Activated CD4-positive, alpha-beta T cell treated with anti-CD3 and anti-CD28 coated beads for 4 hours (primary cell): ENCODE results near the gene CACNA1C.

Experiments used
- DNase-seq, 2 donors: peaks; one replicate each; pipeline ENCODE4 v3.0.0-alpha.2; 2020

CACNA1C gene

DNA sequence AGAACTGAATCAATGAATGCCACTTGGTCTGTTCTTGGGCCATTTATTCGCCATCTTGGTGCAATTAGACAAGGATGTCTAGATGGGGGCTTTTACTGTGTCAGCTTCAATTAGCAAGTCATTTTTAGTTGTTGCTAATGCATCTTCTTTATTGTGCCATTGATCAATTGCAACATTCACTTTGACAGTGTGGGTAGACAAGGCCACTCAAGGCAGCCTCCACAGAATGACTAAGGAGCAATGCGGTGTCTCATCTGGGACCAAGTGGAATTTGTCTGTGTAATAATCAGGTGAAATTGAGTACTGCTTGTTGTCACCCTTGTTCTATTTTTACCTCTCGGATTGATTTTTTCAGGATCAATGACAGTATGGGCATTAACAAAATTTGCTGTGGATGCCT lies 275.9 kb downstream of the CACNA1C start:
- no peak for DNase-seq

DNA sequence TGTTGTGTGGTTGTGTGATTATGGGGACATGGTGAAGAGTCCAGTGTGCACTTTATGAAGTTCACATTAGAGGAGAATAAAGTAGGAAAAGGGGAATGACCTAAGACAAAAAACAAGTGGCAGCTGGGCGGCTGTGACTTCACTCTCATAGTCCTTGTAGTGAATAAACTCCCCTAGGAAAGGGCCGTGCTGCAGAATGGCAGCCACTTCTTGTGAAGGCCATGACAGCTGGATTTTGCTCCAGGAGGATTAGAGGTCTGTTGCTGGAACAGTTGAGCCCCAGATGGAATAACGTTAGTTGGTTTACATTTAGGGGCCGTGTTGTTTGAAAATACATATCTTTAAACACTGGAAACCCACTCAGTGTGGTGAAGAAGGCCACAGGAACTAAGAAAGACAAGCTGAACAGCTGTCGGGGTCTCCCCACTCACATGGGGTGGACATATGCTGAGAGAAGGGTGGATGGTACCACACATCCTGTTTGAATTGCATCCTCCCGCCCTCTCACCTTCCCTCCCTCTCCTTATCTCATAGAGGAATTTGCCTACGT lies 276.9 kb downstream of the CACNA1C start:
- DNase-seq: no peak

DNA sequence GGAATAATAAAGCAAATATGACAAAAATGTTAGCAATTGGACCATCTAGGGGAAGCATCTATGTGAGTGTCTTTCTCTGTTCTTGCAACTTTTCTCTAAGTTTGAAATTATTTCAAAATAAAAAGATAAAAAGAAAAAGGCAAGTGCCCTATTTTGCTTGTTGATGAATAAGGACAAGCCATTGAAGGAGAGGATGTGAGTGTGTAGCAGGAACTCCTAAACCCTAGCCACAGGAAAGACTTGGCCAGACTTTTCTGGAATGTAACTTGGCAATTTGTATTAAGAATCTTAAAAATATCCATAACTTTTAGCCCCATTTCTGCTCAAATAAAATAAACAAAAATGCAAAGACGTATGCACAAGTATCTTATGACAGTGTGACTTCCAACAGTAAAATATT lies 279.4 kb downstream of the CACNA1C start:
- no peak for DNase-seq

DNA sequence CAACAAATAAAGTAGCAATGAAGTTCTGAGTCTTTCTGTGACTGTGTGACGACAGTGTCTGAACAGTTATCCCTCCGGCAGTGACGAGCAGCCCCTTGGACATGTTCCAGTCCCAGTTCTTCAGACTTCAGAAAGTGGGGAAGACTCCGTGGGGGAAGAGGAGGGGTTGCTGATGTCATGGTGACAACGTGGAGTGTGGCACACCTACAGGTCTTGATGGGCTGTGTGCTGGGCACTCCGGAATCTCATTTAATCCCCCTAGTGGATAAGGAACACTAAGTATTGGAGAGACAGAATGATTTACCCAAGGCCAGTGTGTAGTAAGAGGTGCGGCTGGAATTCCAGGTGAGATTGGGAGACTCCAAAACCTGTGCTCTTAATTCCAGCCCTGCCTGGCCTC lies 280.2 kb downstream of the CACNA1C start:
- DNase-seq: no peak

DNA sequence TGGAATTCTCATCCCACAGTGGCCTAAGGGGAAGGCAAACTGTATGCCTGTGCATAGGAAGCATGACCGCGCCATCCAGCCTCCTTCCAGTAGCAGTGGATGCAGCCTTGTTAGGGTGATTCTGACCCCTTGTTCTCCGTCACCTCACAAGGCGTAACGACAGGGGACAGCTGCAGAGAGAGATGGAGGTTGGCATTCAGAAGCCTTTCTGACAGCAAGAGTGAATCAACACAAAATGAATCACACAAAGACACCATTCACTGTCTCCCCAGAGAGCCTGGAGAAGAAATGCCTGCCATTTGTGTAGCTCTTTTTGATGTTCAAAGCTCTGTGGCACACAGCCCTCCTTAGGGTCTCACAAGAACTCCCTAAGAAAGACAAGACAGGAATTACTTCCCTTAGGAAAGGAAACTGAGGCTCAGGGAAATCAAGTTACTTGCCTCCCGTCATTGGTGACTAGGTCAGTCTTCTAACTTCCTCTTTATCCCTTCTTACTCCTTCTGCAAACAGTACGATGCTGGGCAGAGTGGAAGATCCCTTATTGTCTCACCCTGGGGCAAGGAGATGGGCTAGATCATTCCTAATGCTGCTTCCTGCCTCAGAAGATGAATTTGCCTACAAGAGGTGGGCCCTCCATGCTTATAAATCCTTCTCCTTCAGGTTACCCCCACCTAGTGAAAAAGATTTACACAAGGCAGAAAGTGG lies 280.9 kb downstream of the CACNA1C start:
- no peak for DNase-seq

DNA sequence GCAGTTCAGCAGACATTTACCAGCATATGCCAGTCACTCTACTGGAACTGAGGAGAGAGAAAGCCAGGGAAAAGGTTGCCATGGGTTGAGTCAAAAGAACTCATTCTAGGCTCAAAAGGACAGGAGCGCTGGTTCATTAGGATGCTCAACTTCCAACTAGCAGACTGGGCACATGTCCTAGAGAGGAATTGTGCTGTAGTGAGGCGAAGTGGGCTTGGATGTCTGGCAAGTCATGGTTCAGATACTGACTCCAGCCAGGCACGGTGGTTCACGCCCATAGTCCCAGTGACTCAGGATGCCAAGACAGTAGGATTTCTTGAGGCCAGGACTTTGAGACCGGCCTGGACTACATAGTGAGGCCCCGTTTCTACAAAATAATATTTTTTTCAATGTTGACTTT lies 281.5 kb downstream of the CACNA1C start:
- no peak for DNase-seq

DNA sequence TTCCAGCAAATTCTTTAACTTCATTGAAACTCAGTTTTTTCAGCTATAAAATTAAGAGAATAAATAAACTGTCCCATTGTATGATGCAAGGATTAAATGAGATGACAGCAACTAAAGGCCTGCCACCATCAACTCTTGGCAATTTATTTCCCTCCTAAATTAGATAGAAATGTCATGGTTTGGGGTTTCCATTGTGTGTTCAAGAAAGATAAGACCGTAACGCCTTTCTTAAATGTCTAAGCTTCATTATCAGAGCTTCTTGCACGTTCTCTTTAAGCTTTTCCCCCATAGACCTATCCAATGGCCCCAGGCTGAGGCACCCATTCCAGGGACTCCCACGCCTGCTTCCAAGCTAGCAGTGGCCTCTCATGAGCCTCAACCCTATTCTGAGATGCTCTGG lies 281.9 kb downstream of the CACNA1C start:
- no peak for DNase-seq

DNA sequence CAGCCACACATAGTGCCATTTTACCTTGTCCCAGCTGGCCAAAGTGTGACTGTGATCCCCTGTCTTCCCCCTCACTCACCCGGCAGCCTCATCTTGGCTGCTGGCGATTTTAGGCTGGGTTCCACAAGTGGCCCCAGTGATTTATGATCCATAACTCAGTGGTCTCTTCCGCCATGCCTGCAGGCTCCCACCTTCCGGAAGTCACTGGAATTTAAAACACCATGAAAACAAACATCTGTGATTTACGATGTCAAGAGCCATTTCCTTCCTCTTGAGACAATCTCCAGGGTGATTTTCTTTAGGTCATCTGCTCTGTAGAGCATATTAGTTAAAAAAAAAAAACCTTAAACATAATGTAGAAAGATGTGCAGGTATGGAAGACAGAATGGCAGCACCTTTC lies 282.3 kb downstream of the CACNA1C start:
- no peak for DNase-seq

DNA sequence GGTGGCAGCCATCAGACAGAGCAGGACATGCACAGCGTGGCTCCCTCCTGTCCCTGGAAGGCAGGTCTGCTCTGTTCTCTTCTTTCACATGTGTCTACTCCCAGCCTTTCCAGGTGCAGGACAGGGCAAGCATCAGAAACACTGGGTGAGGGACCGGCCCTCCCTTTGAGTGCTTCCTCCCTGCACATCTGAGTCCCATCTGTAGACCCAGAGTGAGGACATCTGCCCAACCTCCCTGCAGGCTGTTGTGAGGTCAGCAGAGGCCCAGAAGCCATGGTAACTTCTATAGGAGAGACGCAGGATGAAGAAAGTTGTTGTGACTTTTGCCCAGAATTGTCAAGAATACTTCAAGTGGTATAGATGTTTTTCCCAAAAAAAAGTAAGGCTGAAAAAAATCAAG lies 282.7 kb downstream of the CACNA1C start:
- no peak for DNase-seq

DNA sequence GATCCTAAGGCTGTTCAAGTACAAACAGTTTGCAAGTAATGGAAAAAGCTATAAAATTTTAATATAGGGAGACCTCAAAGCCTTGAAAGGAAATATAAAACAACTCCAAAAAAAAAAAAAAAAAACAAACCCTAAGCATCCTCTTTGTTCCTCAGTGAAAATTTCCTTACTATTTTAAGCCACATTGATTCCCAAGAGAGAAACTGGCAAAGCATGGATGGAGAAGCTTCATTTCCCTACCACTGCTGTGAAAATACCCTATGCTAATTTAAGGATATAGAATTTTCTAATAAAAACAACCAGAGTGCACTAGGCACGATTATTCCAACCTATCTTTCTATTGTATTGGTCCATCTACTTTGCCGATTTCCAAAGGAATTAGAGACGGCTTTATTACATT lies 283.1 kb downstream of the CACNA1C start:
- no peak for DNase-seq

DNA sequence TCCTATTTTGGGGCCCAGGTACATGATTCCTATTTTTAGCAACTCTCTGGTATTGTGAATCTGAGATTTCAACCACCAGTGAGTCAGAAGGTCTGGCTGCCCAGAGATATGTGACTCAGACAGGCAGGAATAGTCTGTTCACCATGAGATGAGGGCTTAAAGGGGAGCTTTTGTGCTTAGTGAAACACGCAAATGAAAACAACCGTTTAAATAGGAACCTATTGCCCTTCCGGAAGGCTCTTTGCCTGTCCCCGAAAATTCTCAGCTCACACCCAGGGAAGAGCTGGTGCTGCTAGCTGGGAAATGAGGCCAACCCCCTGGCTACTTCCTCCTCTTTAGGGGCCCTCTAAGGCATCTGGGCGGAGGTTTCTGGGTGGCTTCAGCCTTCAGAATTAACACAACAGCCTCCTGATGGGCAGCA lies 283.6 kb downstream of the CACNA1C start:
- no peak for DNase-seq

DNA sequence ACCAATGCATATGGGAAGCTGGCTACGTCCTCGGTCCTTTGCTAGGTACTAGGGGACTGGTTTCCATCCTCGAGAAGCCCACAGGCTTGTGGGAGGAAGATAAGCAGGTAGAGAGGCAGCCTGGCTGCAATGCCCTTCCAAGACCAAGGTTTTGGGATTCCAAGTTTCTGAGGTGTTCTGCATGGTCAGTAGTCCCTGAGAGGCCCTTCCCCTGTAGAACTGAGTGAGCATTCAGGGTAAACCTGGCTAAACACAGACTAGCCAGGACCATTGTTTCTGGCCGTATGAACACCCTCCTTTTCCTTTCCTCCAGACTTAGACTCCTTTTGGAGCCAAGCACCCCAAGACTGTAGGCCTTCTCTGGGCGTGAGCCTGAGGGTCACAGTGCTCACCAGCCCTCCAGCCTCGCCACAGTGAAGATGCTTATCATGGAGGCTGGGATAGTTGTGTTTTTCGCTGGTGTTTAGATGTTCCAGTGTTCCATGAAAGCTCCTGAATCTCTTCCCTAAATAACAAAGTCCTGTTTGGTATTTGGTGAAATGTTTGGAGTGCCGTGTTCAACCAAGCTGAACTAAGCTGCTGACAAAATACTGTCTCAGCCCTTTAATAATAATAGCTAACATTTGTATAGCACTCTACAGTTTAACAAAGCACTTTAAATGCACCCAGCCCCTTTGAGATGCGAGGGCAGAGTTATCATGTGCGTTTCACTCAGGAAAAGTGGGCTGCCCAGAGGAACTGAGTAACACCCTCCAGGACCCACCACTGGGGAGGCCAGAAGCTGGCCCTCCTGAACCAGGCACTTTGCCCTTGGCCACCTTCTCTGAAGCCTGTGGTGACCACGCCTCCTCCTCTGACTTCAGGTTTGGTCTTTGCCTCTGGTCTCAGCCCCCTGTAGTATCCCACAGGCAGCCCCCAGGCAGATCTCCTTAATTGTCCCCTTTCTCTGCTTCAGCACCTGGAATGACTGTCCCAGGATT lies 284.5 kb downstream of the CACNA1C start:
- DNase-seq: no peak

DNA sequence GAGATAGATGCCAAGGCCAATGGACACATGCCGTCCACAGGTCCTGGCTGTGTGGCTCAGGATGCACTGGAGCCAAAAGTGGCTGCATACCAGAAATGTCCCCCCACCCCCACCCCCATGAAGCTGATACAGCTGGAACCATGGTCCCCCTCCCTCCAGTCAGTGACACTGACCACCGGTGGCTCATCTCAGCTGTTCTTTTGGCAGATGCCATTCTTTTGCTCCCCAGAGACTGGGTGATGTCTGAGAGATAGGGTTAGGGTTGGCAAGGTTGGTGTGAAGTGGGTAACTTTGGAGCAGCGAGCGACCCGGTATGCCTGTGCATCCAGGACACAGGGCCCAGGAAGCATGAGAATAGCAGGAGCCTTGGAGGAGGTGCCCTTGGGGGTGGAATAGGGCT lies 285.6 kb downstream of the CACNA1C start:
- no peak for DNase-seq

DNA sequence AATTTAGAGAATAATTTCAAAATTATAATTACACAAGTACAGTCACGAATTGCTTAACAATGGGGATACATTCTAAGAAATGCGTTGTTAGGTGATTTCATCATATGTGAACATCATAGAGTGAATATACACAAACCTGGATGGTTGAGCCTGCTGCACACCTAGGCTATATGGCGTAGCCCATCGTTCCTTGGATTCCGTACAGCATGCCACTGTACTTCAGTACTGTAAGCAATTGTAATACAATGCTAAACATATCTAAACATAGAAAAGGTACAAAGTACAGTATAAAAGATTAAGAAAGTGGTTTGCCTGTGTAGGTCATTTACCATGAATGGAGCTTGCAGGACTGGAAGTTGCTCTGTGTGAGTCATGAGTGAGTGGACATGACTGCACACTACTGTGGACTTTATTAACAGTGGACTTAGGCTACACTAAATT lies 286.2 kb downstream of the CACNA1C start:
- DNase-seq: no peak

DNA sequence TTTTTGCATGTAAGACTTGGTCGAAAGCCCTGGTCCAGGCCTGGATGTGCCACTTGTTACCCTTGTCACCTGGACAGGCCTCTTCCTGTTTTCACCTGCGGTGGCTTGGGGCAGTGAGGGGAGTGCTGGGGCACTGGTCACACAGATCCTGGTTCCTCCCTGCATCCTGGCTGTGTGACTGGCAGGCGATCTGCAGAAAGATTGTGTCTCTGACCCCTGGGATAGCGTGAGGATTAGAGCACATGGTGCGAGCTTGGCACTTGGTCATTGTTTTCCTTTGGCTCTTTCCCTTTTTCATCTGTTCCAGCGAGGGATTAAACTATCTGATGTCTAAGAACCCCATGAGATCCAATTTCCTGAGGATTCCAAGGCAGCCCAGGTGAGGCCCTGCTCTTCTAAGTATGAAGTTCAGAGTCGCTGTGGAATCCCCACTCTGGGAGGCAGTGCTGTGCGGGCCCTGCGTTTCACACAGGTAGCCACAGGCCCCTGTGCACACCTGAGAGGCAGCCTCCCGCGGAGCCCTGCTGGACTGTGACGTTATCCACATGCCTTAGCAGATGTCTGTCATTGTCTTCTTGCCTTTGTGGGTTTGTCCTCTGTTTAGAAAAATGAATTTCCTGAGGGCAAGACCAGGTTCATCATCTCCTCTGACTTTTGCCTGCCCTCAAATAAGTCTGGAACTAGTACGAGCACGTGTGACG lies 288.4 kb downstream of the CACNA1C start:
- no peak for DNase-seq

DNA sequence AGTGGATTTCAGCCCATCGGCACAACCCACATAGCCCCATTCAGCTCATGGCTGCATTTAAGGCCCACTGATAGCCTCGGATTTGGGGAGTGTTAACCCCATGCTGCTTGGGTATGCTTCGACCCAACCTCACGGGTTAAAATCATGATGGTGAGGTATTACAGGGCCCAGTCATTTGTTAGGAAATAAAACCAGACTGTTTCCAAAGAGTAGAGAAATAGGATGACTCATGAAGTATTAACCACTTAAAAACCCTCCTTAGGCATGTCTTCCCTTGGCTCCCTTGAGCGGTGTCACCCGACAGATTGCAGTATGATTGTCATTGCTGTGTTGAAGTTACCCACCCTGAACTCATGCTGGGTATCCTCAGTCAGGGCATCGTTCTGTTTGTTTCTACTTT lies 289.1 kb downstream of the CACNA1C start:
- DNase-seq: no peak

DNA sequence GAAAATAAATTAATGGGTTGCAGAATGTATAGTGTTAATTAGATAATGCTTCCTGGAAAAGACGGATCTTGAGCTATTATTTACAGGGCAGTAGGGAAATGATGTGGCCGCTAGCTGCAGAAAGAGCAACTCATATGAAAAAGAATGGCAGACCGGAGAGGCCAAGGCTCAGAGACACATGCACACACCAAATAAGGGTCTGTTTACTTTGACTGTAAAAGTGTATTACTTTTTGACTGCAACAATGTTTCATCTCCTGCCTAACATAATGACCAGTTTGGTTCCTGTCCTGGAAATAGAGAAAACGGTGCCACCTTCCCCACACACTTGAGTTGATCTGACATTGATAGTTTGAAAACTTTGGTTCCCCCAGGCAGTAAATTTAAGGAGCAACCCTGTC lies 290.9 kb downstream of the CACNA1C start:
- no peak for DNase-seq

DNA sequence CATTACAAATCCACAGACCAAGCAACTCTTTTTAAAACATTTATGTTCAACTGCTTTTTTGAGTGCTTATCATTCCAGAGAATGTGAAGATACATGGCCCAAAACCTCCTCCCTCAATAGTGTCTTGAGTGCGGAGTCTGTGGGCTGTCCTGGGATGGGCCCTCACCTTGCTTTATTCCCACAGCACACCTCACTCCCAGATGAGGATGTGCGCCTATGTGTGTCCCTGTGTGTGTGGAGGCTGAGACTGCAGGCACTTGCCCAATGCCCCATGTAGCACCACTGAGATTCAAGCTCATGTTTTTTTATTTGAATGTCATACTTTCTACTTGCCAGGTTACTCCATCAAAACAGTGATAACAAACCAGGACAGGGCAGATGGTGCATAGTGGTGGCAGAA lies 291.7 kb downstream of the CACNA1C start:
- no peak for DNase-seq

DNA sequence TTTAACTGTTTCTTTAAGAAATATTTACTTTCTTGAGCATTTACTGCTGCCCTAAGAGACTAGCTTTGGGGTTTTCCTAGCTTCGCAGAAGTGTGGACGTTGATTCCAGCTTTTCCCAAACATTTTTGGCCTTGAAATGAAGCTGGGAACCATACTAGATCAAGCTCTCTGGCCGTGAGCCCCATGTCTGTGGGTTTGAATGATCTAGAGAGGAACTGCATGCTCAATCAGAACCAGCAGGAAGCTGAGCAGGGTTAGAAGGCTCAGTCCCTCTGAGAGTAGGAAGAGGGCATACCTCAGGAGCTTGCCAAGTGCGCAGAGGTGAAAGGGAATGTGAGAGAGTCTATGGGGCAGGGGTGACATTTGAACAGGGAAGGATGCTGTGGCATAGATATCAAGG lies 292.1 kb downstream of the CACNA1C start:
- no peak for DNase-seq

DNA sequence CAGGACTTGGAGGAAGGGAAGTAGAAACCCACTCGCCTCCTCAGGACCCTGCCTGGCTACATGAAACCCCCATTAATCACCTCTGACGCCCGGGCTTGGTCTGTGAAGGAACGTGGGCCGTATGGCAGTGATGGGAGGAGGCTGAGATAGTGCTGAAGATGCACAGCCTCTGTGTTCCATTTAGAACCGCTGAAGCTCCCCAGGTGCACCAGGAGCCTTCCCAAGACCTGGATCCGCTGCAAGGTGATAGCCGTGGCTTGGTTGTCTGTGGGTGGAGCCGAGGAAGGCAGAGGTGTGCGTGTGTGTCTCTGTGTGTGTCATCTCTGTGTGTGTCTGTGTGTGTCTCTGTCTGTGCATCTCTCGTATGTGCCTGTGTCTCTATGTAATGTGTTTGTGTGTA lies 293.1 kb downstream of the CACNA1C start:
- no peak for DNase-seq

DNA sequence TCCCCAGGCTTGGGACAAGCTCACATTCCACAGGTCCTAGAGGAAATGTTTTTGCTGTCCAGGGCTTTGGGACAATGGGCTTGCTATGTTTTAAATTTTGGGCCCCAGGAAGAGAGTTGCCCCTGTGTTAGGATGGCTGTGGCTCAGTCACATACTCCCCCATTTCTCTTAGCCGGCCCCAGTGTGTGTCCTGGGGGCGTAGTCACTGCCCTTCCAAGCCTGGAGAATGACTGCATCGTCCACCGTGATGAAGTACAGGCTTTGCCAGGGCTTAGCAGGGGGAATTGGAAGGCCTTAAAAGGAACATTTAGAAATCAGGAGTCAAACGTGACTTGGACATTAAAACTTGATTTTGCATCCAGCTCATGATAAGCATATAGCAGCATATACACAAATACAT lies 293.6 kb downstream of the CACNA1C start:
- no peak for DNase-seq

DNA sequence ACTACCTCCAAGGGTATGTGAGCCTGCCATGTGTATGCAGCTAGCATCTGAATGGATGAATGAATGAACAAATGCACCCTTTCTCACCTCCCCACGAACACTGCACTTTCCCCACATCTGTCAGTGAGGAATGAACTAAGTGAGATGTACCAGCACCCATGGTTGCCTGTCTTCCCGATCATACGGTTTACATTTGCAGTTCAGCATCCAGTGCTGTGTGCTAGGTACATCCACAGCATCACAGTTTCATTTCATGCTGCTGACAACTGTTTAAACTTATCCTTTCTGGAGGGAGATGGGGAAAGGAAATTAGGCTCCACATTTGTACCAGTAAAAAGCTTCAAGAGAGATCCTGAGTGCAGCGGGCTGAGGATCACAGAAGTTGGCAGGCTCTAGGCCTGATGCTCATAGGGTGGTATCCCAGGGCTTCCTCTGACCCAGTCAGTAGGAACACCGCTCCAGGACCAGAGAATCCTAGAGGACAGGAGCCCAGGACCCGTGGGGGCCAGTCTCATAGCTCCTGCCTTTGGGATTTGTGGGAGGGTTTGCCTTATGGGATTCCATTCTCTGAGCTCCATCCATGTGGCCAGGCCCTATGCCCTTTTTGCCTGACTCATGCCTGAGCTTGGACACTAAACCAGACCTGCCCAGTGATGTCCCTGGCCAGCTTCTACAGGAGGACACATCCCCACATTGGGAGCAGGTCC lies 294.5 kb downstream of the CACNA1C start:
- no peak for DNase-seq
